OCI-LY7 (cell line): ENCODE data around the gene AGRN.

Source experiments
- EZH2phosphoT487 ChIP-seq: fragments of 200-600 bp; sonication (generic); IDR thresholded peaks from 2 replicates; pipeline ENCODE4 v1.6.1; 2018; ENCODE audit warnings: low read depth, borderline replicate concordance, mild to moderate bottlenecking, mixed run types, antibody characterized with exemption, low read length, moderate library complexity, mixed read lengths
- TF ChIP-seq, protein P1 (sequence below): fragments of 200-600 bp; sonication (generic); conservative IDR thresholded peaks from 2 replicates; pipeline ENCODE4 v1.5.1; 2014; ENCODE audit warnings: mild to moderate bottlenecking, antibody characterized with exemption, low read length, moderate library complexity, mixed read lengths

DNA sequence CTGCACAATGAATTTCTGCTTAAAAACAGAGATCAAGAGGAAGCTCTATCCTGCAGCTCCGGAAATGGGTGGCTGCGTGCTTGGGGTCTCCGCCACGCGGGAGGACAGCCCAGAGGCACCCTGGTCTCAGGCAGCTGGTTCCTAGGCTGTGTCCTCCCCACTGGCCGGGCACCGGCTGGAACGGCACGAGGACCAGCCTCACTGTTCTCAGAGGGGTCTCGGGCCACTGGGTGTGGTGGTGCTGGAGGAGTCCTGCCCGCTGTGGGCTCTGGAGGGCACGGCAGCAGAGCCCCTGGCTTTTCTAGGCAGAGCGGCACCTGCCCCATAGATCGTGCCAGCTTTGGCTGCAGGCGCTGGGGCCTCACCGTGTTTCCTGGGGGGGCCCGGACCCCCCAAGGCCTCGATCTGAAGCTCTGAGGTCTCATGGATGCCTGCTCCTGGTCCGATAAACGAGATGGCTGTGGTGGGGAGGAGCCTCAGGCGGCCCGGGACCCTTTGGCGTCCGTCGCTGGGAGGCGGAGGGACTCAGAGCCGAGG is 62.4 kb downstream of the AGRN start:
- TF ChIP-seq, protein P1, sequence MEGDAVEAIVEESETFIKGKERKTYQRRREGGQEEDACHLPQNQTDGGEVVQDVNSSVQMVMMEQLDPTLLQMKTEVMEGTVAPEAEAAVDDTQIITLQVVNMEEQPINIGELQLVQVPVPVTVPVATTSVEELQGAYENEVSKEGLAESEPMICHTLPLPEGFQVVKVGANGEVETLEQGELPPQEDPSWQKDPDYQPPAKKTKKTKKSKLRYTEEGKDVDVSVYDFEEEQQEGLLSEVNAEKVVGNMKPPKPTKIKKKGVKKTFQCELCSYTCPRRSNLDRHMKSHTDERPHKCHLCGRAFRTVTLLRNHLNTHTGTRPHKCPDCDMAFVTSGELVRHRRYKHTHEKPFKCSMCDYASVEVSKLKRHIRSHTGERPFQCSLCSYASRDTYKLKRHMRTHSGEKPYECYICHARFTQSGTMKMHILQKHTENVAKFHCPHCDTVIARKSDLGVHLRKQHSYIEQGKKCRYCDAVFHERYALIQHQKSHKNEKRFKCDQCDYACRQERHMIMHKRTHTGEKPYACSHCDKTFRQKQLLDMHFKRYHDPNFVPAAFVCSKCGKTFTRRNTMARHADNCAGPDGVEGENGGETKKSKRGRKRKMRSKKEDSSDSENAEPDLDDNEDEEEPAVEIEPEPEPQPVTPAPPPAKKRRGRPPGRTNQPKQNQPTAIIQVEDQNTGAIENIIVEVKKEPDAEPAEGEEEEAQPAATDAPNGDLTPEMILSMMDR = no peak
- no peak for TF ChIP-seq EZH2phosphoT487
